HG03469 (cell line): ENCODE measurements around the gene KLHL29.

Source experiments
- ATAC-seq: cut with Tn5 transposase; IDR thresholded peaks from one replicate; pipeline ENCODE4 v1.9.1; 2021; ENCODE audit warnings: mild to moderate bottlenecking, moderate library complexity, moderate number of reproducible peaks; ENCODE audit not compliant: unreplicated experiment

KLHL29 gene

GRCh38 chr2:23563673-23564614 lies 179.0 kb downstream of the KLHL29 start:
- ATAC-seq: no peak

DNA sequence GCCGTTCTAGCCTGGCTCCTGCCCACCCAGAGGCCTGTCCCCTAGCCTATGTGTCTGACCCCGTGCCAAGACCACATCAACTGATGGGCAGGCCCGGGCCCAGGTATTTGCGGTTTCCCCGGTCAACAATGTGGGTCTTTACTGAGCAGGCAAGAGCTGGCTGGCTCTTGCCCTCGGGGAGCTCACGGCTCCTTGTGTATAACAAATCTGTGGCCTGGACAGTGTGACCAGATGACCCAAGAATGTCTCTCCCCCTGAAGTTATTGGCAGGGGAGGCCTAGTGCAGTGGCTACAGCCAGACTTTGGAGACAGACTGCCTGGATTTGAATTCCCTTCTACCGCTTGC lies 179.6 kb downstream of the KLHL29 start:
- ATAC-seq: no peak

DNA sequence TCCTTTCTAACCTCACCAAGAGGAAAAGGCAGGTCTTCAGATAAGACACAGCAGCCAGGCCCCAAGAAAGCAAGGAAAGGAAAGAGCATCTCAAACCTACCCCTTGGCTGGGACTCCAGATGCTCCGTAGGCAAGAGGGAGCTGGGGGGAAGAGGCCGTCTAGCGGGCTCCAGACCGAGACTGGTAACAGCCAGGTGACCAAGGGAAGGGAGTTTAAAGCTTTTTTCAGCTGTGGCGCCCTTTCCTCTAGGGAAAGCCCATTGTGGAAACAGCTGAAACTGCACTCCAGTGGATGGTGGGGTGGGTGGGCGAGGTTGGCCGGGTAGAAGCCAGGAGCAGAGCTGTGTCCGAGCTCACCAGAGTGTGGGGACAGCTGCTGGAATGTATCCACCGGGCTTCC lies 180.4 kb downstream of the KLHL29 start:
- ATAC-seq: no peak

DNA sequence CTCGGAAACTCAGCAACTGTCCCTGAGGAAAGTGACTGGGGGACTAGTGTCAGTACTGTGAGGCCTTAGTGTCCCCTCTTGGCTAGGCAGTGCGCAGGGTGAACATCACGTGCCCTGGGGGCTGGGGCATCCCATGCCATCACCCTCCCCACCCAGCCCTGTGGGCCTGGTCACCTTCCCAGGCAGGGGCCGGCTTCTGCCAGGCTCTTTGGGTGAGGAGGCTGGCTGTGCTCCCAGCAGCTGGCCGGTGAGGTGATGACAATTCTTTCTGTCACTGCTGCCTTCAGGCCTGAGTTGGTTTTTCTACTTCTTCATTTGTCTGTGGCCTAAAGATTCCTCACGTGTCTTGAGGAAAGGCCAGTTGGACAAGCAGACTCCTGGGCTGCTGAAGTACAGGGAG lies 180.8 kb downstream of the KLHL29 start:
- no peak for ATAC-seq

DNA sequence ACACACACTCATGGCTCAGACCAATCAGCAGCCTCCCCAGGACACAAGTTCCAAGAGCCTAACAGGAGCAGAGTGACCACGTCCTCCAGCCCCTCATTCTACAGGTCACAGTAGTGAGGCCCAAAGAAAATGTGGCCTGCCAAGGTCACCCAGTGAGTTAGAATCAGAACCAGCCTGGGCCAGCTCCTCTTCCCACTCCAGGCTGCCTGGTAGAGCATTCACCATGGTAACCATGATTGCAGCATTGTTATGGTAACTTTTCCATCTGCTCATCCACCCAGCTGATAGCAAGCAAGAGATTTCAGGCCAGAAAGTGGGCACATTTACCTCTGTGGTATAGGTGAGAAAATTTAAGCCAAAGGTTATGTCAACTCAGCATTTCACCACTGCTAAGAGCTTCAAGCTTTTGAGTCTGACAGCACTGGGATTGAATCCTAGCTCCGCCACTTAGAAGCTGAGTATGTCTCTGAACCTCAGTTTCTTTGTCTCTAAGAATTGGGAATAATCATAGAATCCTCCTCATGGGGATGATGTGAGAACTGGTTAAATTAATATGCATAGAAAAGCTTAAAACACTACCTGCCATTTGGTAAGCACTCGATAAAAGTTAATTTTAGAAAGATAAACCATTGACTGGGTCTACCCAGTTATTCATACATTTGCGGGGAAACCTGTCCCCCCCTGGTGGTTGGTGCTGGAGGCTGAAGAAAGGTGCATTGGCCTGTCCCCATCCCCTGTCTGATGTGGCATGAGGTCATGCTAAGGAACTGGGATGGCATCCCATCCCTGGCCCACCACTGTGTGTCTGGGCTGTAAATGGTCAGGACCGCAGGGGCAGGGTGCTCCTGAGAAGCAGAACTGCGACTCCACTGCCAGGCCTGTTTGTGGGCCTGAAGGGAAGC lies 181.5 kb downstream of the KLHL29 start:
- ATAC-seq: no peak

GRCh38 chr2:23567161-23567756 lies 182.3 kb downstream of the KLHL29 start:
- no peak for ATAC-seq

DNA sequence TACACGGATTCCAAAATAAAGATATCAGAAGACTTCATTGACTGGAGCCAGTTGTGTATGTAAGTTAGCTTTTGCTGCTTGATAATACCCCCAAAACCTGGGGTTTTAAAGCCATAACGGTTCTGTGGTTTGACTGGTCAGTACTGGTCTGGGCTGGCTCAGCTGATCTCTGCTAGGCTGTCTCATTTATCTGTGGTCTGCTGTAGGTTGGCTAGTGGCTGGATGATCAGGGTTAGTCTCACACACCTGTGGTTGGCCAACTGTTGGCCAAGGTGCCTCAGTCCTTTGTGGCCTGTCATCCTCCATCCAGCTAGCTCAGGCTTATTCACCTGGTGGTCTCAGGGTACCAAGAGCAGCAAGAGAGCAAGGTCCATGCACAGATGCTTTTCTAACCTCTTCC lies 183.2 kb downstream of the KLHL29 start:
- ATAC-seq: no peak

DNA sequence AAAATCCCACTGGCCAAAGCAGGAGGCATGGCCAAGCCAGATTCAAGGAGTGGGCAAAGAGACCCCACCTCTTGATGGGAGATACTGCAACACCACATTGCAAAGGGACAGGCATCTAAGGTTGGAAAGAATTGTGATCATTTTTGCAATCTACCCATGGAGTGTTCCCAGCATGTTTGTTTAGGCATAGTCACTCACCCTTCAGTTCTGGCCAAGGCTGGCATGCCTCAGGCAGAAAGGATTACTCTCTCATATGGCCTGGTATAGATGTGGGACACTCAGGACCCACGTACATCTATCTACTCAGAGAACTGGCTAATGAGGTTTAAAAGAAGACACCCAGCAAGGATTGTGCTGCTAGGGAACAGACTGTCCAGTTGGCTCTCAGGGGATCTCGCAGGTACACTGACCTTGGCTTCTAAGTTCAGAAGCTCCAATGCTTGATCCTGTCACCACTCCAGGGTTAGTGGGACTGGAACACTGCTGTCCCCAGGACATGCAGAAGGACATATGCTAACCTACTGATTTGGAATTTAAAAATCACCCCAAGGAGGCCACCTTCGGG lies 183.7 kb downstream of the KLHL29 start:
- no peak for ATAC-seq

GRCh38 chr2:23569761-23570365 lies 184.9 kb downstream of the KLHL29 start:
- no peak for ATAC-seq

DNA sequence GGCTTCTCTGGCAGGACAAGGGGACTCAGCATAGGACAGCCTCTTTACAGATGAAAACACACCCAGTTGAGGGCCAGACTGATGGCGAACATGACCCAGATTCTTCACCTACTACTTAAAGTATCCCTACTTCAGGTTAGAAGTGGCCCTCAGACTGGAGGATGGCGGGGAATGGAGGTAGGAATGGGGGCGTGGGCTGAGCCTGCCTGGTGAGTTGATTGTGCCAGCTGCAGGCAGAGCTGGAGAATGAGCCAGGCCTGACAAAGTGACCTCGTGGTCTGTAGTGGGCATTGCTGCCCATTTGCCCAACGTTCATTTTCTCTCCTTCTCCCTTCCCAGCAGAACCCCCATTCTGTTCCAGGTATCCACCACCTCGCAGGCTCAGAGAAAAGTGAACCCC lies 186.1 kb downstream of the KLHL29 start:
- ATAC-seq: no peak

- ATAC-seq: no peak
These were observed 186.7 kb downstream of the KLHL29 start for GRCh38 chr2:23571527-23572282.

- no peak for ATAC-seq
These were observed 190.1 kb downstream of the KLHL29 start for GRCh38 chr2:23574919-23575654.

- ATAC-seq: no peak
These were observed 194.1 kb downstream of the KLHL29 start for GRCh38 chr2:23578964-23579671.

- no peak for ATAC-seq
These were observed 194.7 kb downstream of the KLHL29 start for GRCh38 chr2:23579674-23580073.

- no peak for ATAC-seq
These were observed 198.5 kb downstream of the KLHL29 start for GRCh38 chr2:23583467-23583866.

DNA sequence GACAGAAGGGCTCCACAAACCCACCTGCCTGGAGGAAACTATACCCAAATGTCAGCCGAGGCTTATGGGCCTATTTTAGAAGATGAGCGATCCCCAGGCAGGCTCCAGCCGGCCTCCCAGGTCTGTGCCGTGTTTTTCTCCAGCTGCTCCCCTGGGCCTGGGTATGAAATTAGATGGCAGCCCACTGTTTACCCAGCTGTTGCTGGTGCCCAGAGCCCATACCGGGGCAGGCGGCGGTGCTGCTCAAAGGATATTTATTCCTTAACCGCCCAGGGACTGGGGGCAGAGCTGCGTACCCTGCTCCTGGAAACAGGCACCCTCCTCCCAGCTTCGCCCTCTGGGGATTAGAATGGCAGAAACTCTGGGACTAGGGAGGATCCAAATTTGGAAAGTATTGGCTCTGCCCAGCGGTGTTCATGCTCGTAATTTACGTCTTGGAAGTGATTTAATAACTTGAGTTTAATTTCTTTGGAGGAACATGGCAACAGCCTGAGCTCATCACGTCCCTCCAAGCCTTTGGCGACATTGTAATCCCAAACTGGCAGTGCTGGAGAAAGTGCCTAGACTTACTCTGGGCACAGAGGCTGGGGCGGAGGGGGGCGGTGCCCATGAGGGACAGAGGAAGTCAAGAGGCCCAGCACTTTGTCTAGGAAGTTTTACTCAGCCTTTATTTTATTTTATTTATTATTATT lies 199.2 kb downstream of the KLHL29 start:
- no peak for ATAC-seq

- ATAC-seq: no peak
These were observed 200.5 kb downstream of the KLHL29 start for GRCh38 chr2:23585273-23586170.
